Sigmoid colon (tissue), 7 donors: Measurements from ENCODE around the gene GTF2A1. TPM values are rescaled to one million over a fixed set of nuclear protein-coding genes. Genes with fewer than 3 reads are reported as not detected.

Experiments used
- DNase-seq: peaks from one replicate; pipeline ENCODE4 v3.0.0-alpha.2; 2019
- H3K27ac ChIP-seq, 4 donors: fragments of 200-600 bp; sonication (generic); one replicate each; pipeline ENCODE4 v1.5.1; 2016 to 2019; ENCODE audit warnings: mild to moderate bottlenecking in 1 of 4
- H3K27me3 ChIP-seq, 3 donors: fragments of 200-600 bp; sonication (generic); one replicate each; pipeline ENCODE4 v1.5.1; 2019; ENCODE audit warnings: mild to moderate bottlenecking in 1 of 3
- H3K36me3 ChIP-seq, 4 donors: fragments of 200-600 bp; sonication (generic); one replicate each; pipeline ENCODE4 v1.5.1; 2016 to 2019
- H3K4me1 ChIP-seq, 4 donors: fragments of 200-600 bp; sonication (generic); one replicate each; pipeline ENCODE4 v1.5.1; 2017 to 2019
- H3K4me3 ChIP-seq, 4 donors: fragments of 200-600 bp; sonication (generic); one replicate each; pipeline ENCODE4 v1.5.1; 2017 to 2019; ENCODE audit warnings: mild to moderate bottlenecking in 2 of 4, moderate library complexity in 1 of 4
- H3K9me3 ChIP-seq, 4 donors: fragments of 200-600 bp in 3 of 4; sonication (generic) in 3 of 4; one replicate each; pipeline versions ENCODE4 v1.5.1 to v1.6.1; 2013 to 2019
- EP300 ChIP-seq, 4 donors: sonication (generic); formaldehyde crosslinking; IDR thresholded peaks; one replicate each; pipeline ENCODE4 v1.6.1; 2017; ENCODE audit warnings: antibody characterized with exemption in 4 of 4
- POLR2A ChIP-seq, 2 donors: fragments of 450-650 bp; IDR thresholded peaks; one replicate each; pipeline ENCODE4 v1.6.1; 2016; ENCODE audit warnings: antibody characterized with exemption in 2 of 2, mild to moderate bottlenecking in 2 of 2, moderate library complexity in 2 of 2
- POLR2AphosphoS5 ChIP-seq, 4 donors: sonication (generic); formaldehyde crosslinking; IDR thresholded peaks; one replicate each; pipeline ENCODE4 v1.6.1; 2017; ENCODE audit warnings: antibody characterized with exemption in 4 of 4
- WGBS, 2 donors: extraction: QIAGEN DNeasy Blood & Tissue Kit; methylation state at CpG; one replicate each; pipeline ENCODE4 v1.1.7; 2013; 5-methylcytosine and 5-hydroxymethylcytosine counted together
- intact Hi-C: fragments of 100-400 bp; cut with DNase I; formaldehyde crosslinking; loops from one replicate; pipeline ENCODE4 v1.15.1; 2023
- polyA plus RNA-seq, 3 donors: library from polyadenylated mRNA; stranded (reverse); fragments of 200-250 nt; gene quantifications; one replicate each; pipeline ENCODE4 v1.2.3, GENCODE V29; 2013
- small RNA-seq, 3 donors: library from RNA; depleted of rRNA; stranded (forward); fragments of <200 nt; gene quantifications; one replicate each; pipeline ENCODE3, GENCODE V24; 2016
- total RNA-seq, 4 donors: library from RNA; depleted of rRNA; stranded (reverse); fragments of >200 nt; gene quantifications; one replicate each; pipeline ENCODE4 v1.1.0, GENCODE V29; 2016
- TF ChIP-seq, protein P1 (sequence below), 4 experiments: fragments of 450-650 bp in 3 of 4; fragments of 200-600 bp in 1 of 4; IDR thresholded peaks; one replicate each; pipeline ENCODE4 v1.5.1; 2016 to 2019; ENCODE audit warnings: antibody characterized with exemption in 4 of 4, mild to moderate bottlenecking in 3 of 4, moderate library complexity in 2 of 4
- donor health status: healthy with polysubstance abuse.
- donor health status: Bipolar disorder and iron deficiency.
- donor health status: healthy.

The GTF2A1 gene
- total and polyA plus RNA-seq, 7 donors = 6.0 to 21.8 (median 14.7) TPM

DNA sequence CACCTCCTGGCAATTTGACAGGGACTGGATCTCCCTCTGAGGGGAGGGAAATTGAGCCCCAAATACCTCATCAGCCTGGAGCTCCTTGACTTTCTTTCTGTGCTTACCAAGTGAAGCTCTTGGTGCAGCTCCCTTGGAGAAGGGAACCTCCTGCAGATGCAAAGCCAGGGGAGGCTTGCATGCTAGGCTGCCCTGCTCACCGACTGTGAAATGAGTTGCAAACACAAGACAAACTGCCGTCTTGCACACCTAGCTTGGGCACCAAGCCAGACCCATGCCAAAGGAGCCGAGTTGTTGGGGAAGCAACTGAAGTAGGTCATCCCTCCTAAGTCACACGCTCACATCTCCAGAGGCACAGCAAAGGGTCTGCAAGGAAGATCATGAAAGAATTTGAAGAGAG, 95.2 kb downstream of the GTF2A1 start:
- no peaks in the 10 kb centered on the region for H3K4me1 ChIP-seq
- no peaks in the 10 kb centered on the region for H3K9me3 ChIP-seq
- H3K36me3 ChIP-seq = no peaks in the 10 kb centered on the region
- H3K27me3 ChIP-seq = no peaks in the 10 kb centered on the region
- TF ChIP-seq POLR2A (IDR thresholded peaks at IDR 0.05) = no peak
- TF ChIP-seq, protein P1, sequence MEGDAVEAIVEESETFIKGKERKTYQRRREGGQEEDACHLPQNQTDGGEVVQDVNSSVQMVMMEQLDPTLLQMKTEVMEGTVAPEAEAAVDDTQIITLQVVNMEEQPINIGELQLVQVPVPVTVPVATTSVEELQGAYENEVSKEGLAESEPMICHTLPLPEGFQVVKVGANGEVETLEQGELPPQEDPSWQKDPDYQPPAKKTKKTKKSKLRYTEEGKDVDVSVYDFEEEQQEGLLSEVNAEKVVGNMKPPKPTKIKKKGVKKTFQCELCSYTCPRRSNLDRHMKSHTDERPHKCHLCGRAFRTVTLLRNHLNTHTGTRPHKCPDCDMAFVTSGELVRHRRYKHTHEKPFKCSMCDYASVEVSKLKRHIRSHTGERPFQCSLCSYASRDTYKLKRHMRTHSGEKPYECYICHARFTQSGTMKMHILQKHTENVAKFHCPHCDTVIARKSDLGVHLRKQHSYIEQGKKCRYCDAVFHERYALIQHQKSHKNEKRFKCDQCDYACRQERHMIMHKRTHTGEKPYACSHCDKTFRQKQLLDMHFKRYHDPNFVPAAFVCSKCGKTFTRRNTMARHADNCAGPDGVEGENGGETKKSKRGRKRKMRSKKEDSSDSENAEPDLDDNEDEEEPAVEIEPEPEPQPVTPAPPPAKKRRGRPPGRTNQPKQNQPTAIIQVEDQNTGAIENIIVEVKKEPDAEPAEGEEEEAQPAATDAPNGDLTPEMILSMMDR (IDR thresholded peaks at IDR 0.05) = no peak
- TF ChIP-seq EP300 (IDR thresholded peaks at IDR 0.05) = no peak
- TF ChIP-seq POLR2AphosphoS5 (IDR thresholded peaks at IDR 0.05) = no peak
- intact Hi-C loops = no loop called here
- H3K27ac ChIP-seq = no peak overlapping the region
- no peak overlapping the region for H3K4me3 ChIP-seq
- no peak for DNase-seq
- WGBS, 2 donors = 75 to 91% methylated on average over 4 of the region's 4 CpGs

Small RNA genes within 50 kb of the gene (small RNA-seq; reads per million reads assigned to genes)
- gene DYNLL1P1 (0 reads per million in 3 donors), gene SNORA79 (0 to 1.3 (median 0.18) reads per million in 3 donors)

Other genes with a start within 250 kb of the GTF2A1 start
- 10 to 100 TPM; 12.2 to 15.6 (median 13.3) TPM for gene STON2, start 179.4 kb upstream of the GTF2A1 start, total RNA-seq
- gene STON2, start 179.4 kb upstream of the GTF2A1 start, polyA plus RNA-seq = 1 to 10 TPM; 2.9 to 6.2 (median 3.0) TPM